Measurements from ENCODE around the gene TOM1L2. TPM values are rescaled to one million over a fixed set of nuclear protein-coding genes. Genes with fewer than 3 reads are reported as not detected.

TOM1L2 gene
- total RNA-seq, 8 experiments from 2014 or later = 21.0 to 61.1 (median 36.0) TPM

DNA sequence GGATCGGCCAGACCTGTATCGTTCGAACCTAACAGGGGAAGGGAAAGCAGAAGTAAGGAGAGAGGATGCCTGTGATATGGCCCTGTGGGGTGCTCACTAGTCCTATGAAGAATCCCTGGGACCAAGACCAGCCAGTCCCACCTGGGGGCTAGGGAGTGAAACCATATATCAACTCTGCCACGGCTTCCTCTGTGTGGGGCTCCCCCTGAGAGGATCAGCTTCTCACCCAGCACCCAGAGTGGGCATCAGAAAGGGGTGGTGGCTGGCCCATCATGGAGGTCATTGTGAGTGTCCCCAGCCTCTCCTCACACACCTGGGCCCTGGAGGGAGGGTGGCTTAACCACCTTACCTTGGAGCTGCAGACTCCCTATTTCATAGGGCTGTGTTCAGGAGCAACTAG, 105.3 kb downstream of the TOM1L2 start:
- Histone ChIP-seq H3K4me1 (replicated peaks in 1 of 2) (peaks cover 26 to 33% of the 10 kb centered on the region in 2 donors), H3K27ac (no peak overlapping the region), H3K4me3 (no peak overlapping the region)
- in situ Hi-C loops (cut with MboI; ENCODE audit: low pct_unique_long_range_greater_than_20kb in 2 of 9, low sequenced_read_pairs in 9 of 9, unreplicated experiment in 9 of 9) = loop anchor here in 2 of 9 experiments (25.0 kb wide), 1 partner anchor 180 kb away; the partner anchor contains the start of gene RAI1 (in 2 of the 2)
- 79 to 100% (median 92%) methylated on average over 1 to 4 of the region's 4 CpGs; no CpG with 5 or more reads in 6 of the 10 experiments for WGBS, 10 experiments
- no peak for ATAC-seq (replicated peaks in 6 of 8)

DNA sequence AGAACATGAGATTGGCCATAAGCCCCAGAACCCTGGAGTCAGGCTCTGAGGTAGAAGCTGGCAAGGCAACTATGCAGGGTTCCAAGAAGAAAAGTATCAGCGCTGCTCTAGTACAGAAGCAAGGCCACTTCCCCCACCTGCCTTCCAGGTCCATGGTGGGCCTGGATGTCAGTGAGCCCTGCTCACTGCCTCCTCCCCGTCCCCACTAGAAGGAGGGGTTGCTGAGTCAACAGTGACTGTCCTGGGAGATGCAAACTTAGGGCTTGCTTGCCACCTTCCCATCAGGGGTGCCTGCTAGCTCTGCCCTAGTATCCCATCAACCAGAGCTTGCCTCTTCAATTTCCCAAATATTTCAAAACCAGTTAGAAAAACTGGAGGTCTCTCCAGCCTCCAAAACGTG, 105.8 kb downstream of the TOM1L2 start:
- no peak for ATAC-seq (replicated peaks in 6 of 8)
- Histone ChIP-seq H3K4me1 (replicated peaks in 1 of 2) (peaks cover 26 to 33% of the 10 kb centered on the region in 2 donors), H3K27ac (no peak overlapping the region), H3K4me3 (no peak overlapping the region)
- in situ Hi-C loops (cut with MboI; ENCODE audit: low pct_unique_long_range_greater_than_20kb in 2 of 9, low sequenced_read_pairs in 9 of 9, unreplicated experiment in 9 of 9) = loop anchor here in 2 of 9 experiments (25.0 kb wide), 1 partner anchor 179 kb away; the partner anchor contains the start of gene RAI1 (in 2 of the 2)
- WGBS, 10 experiments = 0 to 100% (median 86%) methylated on average over 1 of the region's 3 CpGs; no CpG with 5 or more reads in 7 of the 10 experiments

DNA sequence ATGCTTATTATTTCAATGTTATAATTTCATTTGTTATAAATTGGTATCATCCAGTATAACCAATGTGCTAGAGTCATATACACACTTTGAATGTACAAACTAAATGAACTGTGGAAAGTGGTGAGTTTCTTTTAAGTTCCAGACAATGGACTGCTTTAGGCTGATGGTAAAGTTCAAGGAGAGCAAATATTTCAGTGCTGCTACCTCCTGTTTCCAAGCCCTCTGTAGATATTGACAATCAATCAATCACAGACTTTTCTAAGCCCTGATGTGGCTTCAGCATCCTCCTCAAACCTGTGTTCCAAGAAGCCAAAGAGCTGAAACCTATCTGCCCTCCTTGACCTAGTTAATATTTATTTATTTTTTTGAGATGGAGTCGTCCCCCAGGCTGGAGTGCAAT, 107.2 kb downstream of the TOM1L2 start:
- Histone ChIP-seq H3K4me3 (no peak overlapping the region), H3K4me1 (replicated peaks in 1 of 2) (peaks cover 36% of the 10 kb centered on the region in 2 donors), H3K27ac (no peak overlapping the region)
- ATAC-seq (replicated peaks in 6 of 8) = no peak
- in situ Hi-C loops (cut with MboI; ENCODE audit: low pct_unique_long_range_greater_than_20kb in 2 of 9, low sequenced_read_pairs in 9 of 9, unreplicated experiment in 9 of 9) = loop anchor here in 2 of 9 experiments (25.0 kb wide), 1 partner anchor 178 kb away; the partner anchor contains the start of gene RAI1 (in 2 of the 2)
- WGBS, 10 experiments = 75 to 90% (median 88%) methylated on average over 1 of the region's 1 CpG; no CpG with 5 or more reads in 7 of the 10 experiments

DNA sequence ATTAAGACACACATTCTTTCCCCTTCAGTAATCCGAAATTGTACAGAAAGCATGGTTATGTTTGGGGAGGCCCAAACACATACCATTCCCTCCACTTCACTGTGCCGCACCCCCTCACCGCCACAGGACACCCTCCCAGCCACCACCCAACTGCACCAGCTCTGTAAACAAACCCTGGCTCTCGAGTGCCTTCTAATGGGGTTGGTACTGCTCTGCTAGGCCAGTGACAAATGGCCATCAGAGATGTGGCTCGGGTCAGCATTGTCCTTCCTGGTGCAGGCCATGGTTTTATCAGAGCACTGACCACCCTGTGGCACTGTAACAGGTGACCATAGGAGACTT, 111.5 kb downstream of the TOM1L2 start:
- Histone ChIP-seq H3K4me3 (no peak overlapping the region), H3K27ac (no peak overlapping the region), H3K4me1 (replicated peaks in 1 of 2) (peaks cover 7 to 11% of the 10 kb centered on the region in 2 donors)
- 66 to 100% (median 100%) methylated on average over 1 to 3 of the region's 5 CpGs; no CpG with 5 or more reads in 7 of the 10 experiments for WGBS, 10 experiments
- in situ Hi-C loops (cut with MboI; ENCODE audit: low pct_unique_long_range_greater_than_20kb in 2 of 9, low sequenced_read_pairs in 9 of 9, unreplicated experiment in 9 of 9) = loop anchor here in 2 of 9 experiments (25.0 kb wide), 1 partner anchor 173 kb away; the partner anchor contains the start of gene RAI1 (in 2 of the 2)
- peak in 5 of 8 experiments; percentile 5 to 40 (median 18) for ATAC-seq (replicated peaks in 6 of 8)

DNA sequence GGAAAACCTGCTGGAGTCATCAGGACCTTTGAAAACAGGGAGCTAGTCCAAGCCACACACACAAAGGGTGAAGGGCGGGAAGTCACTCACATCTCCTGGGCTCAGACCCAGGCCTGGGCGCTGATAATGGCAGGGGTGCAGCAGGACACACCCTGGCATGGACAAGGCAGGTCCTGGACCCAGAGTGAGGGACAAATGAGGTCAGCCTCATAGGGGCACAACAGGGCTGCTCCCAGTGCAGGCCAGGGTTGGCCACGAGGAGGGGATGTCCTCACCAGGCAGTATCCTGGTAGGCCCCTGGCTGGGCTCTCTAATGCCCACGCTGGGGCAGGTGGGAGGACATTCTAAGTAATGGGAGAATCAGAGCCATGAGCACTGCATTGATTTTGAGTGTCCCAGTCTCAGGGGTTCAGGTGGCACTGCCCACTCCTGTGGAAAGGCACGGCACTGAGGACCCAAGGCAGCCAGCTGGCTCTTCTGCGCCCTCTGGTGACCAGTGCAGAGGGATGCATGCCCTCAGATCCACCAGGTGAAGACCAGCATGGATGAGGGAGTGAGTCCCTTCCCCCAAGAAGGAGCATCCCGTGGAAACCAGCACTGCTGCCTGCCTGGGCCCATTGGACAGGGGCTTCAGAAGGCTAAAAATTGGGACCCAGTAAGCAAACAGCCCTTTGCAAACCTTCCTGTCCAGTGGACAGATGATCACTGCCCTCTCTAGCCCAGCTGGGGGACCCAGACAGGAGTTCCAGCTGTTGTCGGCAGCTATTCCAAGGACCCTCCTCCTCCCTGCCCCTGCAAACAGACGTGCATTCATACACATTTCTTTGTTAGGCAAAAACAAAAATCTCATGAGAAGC, 112.1 kb downstream of the TOM1L2 start:
- Histone ChIP-seq H3K4me1 (replicated peaks in 1 of 2) (peaks cover 7 to 11% of the 10 kb centered on the region in 2 donors), H3K27ac (no peak overlapping the region), H3K4me3 (no peak overlapping the region)
- in situ Hi-C loops (cut with MboI; ENCODE audit: low pct_unique_long_range_greater_than_20kb in 2 of 9, low sequenced_read_pairs in 9 of 9, unreplicated experiment in 9 of 9) = loop anchor here in 2 of 9 experiments (25.0 kb wide), 1 partner anchor 173 kb away; the partner anchor contains the start of gene RAI1 (in 2 of the 2)
- WGBS, 10 experiments = 0 to 100% (median 36%) methylated on average over 1 to 4 of the region's 9 CpGs; no CpG with 5 or more reads in 2 of the 10 experiments
- ATAC-seq (replicated peaks in 6 of 8) = peak; percentile 72 to 93 (median 87)

DNA sequence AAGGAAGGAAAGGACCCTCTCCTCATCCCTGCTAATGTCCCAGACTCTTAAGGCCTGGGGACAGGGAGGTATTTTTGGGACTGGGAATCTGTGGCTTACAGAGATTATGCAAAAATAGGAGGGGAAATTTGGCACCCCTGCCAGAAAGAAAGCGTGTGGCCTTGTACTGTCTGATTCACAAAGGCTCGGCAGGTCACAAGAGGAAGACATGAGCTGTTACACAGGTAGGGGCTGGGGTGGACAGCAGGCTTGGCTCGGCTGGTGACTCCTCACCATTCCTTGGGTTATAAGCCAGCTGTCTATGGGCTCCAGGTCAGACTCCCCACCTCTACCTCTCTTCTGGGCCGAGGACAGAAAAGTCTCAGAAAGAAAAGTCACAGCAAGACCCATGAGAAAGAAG, 114.7 kb downstream of the TOM1L2 start:
- ATAC-seq (replicated peaks in 6 of 8) = no peak
- Histone ChIP-seq H3K4me3 (no peak overlapping the region), H3K4me1 (replicated peaks in 1 of 2) (peaks cover 7 to 11% of the 10 kb centered on the region in 2 donors), H3K27ac (no peak overlapping the region)
- in situ Hi-C loops (cut with MboI; ENCODE audit: low pct_unique_long_range_greater_than_20kb in 2 of 9, low sequenced_read_pairs in 9 of 9, unreplicated experiment in 9 of 9) = loop anchor here in 2 of 9 experiments (25.0 kb wide), 1 partner anchor 170 kb away; the partner anchor contains the start of gene RAI1 (in 2 of the 2)
- 80 to 100% (median 92%) methylated on average over 1 to 3 of the region's 4 CpGs; no CpG with 5 or more reads in 4 of the 10 experiments for WGBS, 10 experiments

DNA sequence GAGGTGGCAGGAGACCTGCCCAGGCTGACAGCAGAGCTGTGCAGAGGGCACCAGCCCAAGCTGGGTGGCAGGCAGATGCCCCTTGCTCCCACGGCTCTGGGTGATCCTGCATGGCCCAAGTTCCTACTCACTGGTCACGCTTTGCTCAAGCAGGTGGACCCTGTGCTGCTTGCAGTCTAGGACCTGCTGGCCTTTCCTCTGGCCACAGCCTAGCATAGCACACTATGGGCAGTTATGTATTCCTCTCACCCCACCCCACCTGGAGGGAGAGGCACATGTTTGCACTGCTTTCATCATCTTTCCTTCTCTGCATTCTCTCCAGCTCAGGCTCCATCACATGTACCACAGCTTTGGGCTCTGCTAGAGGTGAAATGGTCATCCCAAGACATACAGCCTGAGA, 115.8 kb downstream of the TOM1L2 start:
- H3K27ac ChIP-seq = no peak overlapping the region
- in situ Hi-C loops (cut with MboI; ENCODE audit: low pct_unique_long_range_greater_than_20kb in 2 of 9, low sequenced_read_pairs in 9 of 9, unreplicated experiment in 9 of 9) = loop anchor here in 2 of 9 experiments (25.0 kb wide), 1 partner anchor 169 kb away; the partner anchor contains the start of gene RAI1 (in 2 of the 2)

DNA sequence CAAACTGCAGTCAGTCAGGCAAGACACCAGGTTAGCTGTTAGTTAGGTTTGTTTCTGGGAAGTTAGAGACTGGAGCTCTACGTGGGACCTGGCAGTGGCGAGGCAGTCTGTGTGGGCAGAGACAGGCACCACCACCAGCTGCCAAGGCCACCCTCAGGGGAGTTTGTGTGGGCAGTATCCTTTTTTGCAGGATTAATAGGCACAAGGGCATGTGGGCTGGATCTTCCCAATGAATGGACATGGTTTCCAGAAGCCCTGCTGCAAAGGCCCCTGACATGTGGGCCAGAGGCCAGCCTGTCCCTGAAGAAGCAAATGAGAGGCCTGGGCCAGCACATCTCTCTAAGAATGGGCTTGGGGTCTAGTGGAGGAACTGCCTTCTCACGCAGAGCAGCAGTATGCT, 116.2 kb downstream of the TOM1L2 start:
- in situ Hi-C loops (cut with MboI; ENCODE audit: low pct_unique_long_range_greater_than_20kb in 2 of 9, low sequenced_read_pairs in 9 of 9, unreplicated experiment in 9 of 9) = loop anchor here in 2 of 9 experiments (25.0 kb wide), 1 partner anchor 169 kb away; the partner anchor contains the start of gene RAI1 (in 2 of the 2)
- Histone ChIP-seq H3K4me3 (no peak overlapping the region), H3K4me1 (replicated peaks in 1 of 2) (peaks cover 20 to 21% of the 10 kb centered on the region in 2 donors), H3K27ac (no peak overlapping the region)
- ATAC-seq (replicated peaks in 6 of 8) = no peak
- WGBS, 10 experiments = 40 to 92% (median 82%) methylated on average over 1 to 3 of the region's 3 CpGs; no CpG with 5 or more reads in 2 of the 10 experiments

More for the DNA sequence above, 115.8 kb downstream of the TOM1L2 start:
- no peak overlapping the region for H3K4me3 ChIP-seq
- peaks cover 16 to 17% of the 10 kb centered on the region in 2 donors for H3K4me1 ChIP-seq (replicated peaks in 1 of 2)
- no CpG with 5 or more reads among the region's 2 CpGs for WGBS, 10 experiments
- ATAC-seq (replicated peaks in 6 of 8) = peak; percentile 6 to 84 (median 50)

DNA sequence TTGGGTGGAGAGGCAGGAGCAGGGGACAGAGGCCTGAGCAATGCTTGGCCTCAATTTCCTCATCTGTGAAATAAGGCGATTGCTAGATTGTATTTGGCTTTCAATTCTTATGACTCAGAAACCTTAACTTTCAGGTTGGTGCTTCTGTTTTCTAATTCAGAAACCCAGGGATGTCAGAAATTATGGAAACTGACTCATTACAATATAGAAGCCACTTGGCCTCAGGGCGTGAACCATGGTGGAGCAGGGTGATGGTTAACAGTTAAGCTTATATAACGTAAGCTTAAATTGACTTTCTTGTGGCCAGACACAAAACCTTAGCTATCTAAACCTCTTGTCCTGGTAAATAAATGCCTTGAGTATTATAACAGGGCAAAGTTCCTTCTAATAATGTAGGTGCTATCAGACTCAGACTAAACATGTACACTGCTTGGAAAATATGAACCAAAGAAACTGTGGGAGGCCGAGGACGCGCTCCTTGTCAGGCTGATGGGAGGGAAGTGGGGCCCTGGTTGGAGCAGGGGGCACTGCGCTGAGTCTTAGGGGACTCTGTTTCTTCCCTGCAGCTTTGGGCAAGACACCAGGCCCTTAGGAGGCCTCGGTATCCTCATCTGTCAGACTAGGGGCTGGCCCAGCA, 118.3 kb downstream of the TOM1L2 start:
- WGBS, 10 experiments = 81 to 100% (median 98%) methylated on average over 2 to 6 of the region's 8 CpGs; no CpG with 5 or more reads in 3 of the 10 experiments
- Histone ChIP-seq H3K27ac (no peak overlapping the region), H3K4me3 (no peak overlapping the region), H3K4me1 (replicated peaks in 1 of 2) (peaks cover 24 to 32% of the 10 kb centered on the region in 2 donors)
- in situ Hi-C loops (cut with MboI; ENCODE audit: low pct_unique_long_range_greater_than_20kb in 2 of 9, low sequenced_read_pairs in 9 of 9, unreplicated experiment in 9 of 9) = loop anchor here in 2 of 9 experiments (25.0 kb wide), 1 partner anchor 167 kb away; the partner anchor contains the start of gene RAI1 (in 2 of the 2)
- no peak for ATAC-seq (replicated peaks in 6 of 8)

DNA sequence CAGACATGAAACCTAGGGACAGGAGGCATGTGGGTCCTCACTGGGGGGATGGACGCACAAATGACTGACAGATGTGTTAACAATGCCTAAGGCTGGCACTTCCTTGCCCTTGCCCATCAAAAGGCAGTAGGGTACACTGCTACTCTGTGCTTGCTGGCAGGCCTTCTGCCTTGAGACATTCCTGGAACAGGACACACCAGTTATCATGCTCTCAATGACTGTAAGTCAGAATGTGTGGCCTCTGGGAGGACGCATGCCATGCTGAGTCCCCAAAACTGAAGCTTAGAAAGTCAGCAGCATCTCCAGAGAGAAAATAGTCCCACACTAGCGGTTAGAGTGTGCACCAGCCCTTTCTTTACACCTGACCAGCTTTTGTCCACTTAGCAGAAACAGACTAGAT, 119.3 kb downstream of the TOM1L2 start:
- ATAC-seq (replicated peaks in 6 of 8) = no peak
- 80 to 100% (median 92%) methylated on average over 1 to 3 of the region's 3 CpGs; no CpG with 5 or more reads in 4 of the 10 experiments for WGBS, 10 experiments
- in situ Hi-C loops (cut with MboI; ENCODE audit: low pct_unique_long_range_greater_than_20kb in 2 of 9, low sequenced_read_pairs in 9 of 9, unreplicated experiment in 9 of 9) = loop anchor here in 2 of 9 experiments (25.0 kb wide), 1 partner anchor 166 kb away; the partner anchor contains the start of gene RAI1 (in 2 of the 2)
- Histone ChIP-seq H3K27ac (no peak overlapping the region), H3K4me1 (replicated peaks in 1 of 2) (peaks cover 24 to 32% of the 10 kb centered on the region in 2 donors), H3K4me3 (no peak overlapping the region)

DNA sequence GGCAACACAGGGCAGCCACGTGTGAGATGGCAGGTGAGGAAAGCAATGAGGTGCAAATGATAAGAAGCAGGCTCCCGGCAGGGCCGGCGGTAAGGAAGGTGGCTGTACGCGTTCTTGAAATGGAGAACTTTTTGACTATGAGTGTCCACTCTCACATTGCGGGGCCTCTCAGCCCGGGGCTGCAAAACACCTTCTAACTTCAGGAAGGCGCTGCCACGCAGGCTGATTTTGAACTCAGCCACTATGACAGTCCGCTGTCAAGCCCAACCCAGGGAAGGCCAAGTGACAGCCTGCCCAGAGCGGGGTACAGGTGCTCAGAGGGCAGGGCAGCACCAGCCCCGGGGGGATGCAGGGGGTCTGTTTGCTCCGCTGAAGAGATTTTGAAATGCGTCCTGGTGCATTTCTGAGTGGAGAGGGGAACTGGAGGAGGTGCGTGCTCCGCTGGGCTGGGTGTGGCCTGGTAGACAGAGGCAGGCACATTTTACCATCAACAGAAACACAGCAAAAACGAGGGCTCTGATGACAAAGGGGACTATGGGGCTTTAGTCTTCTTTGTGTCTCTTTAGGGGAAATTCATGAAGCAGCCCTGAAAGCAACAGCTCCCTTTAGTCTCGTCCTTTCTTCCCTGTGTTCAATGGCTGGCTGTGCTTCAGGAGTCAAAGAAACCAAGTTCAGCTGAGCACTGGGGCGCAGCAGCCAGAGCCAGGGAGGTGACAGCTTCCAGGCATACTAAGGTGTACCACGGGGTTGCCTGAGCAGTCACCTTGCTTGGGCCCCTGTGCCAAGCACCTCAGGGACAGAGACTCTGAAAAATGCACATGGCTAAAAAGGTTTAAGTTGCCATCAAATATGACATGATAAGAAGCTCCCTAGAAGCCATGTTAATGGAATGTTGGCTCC, 120.8 kb downstream of the TOM1L2 start:
- Histone ChIP-seq H3K27ac (peak overlapping the region in 1 of 2 donors; percentile 24), H3K4me1 (replicated peaks in 1 of 2) (peaks cover 28 to 29% of the 10 kb centered on the region in 2 donors), H3K4me3 (no peak overlapping the region)
- ATAC-seq (replicated peaks in 6 of 8) = no peak
- 48 to 100% (median 69%) methylated on average over 1 to 13 of the region's 21 CpGs; no CpG with 5 or more reads in 2 of the 10 experiments for WGBS, 10 experiments
- in situ Hi-C loops (cut with MboI; ENCODE audit: low pct_unique_long_range_greater_than_20kb in 2 of 9, low sequenced_read_pairs in 9 of 9, unreplicated experiment in 9 of 9) = loop anchor here in 2 of 9 experiments (25.0 kb wide), 1 partner anchor 164 kb away; the partner anchor contains the start of gene RAI1 (in 2 of the 2)

Data from motor neuron (in vitro differentiated cells).